HCT116 (cell line): ENCODE data around the gene ERC2.

ENCODE experiments used
- CEBPB ChIP-seq: IDR thresholded peaks from 2 replicates; pipeline ENCODE4 v1.6.1; 2012; ENCODE audit warnings: low read depth
- EZH2 ChIP-seq: fragments of 200-600 bp; sonication (generic); IDR thresholded peaks from 2 replicates; pipeline ENCODE4 v1.6.1; 2017; ENCODE audit warnings: antibody characterized with exemption, mixed run types
- POLR2AphosphoS5 ChIP-seq: IDR thresholded peaks from 2 replicates; pipeline ENCODE4 v1.6.1; 2011; ENCODE audit warnings: mild to moderate bottlenecking, low read depth, low read length, moderate library complexity
- SRF ChIP-seq: IDR thresholded peaks from 2 replicates; pipeline ENCODE4 v1.6.1; 2012; ENCODE audit warnings: low read depth
- ZFX ChIP-seq: fragments of 450-650 bp; IDR thresholded peaks from 2 replicates; pipeline ENCODE4 v1.6.1; 2017
- ZNF274 ChIP-seq: fragments of 200-500 bp; sonication (Bioruptor generic); IDR thresholded peaks from 2 replicates; pipeline ENCODE4 v1.6.1; 2014; ENCODE audit warnings: mild to moderate bottlenecking, low read depth, low read length, inconsistent platforms
- TF ChIP-seq, protein P1 (sequence below), 3 experiments: fragments of 200-600 bp in 1 of 3; sonication (generic) in 1 of 3; IDR thresholded peaks in 2 of 3; conservative IDR thresholded peaks in 1 of 3; 2 replicates each; pipeline ENCODE4 v1.5.1; 2012 to 2017; ENCODE audit warnings: low read depth in 2 of 3, low read length in 2 of 3, antibody characterized with exemption in 1 of 3, borderline replicate concordance in 1 of 3, control low read depth in 1 of 3, mild to moderate bottlenecking in 1 of 3, mixed read lengths in 1 of 3, mixed run types in 1 of 3, moderate library complexity in 1 of 3; ENCODE audit not compliant: insufficient read depth in 1 of 3

DNA sequence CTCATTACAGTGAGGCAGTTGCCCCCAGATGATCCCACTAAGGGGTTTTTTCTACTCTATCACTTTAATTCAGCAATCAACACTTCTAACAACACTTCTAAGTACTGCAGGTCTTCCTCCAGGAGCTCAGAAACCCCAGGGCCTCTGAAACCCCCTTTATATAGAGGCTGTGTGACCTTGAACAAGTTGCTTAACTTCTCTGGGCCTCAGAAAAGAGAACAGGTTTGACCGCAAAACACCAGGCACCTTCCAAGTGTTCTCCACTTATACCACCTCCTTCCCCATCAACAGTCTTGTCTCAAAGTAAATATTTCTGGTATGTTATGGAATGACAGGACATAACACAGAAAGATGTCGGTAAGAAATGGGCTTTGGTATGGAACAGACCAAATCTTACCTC lies 895.5 kb downstream of the ERC2 start:
- TF ChIP-seq ZNF274: no peak
- TF ChIP-seq CEBPB: no peak
- TF ChIP-seq, protein P1, sequence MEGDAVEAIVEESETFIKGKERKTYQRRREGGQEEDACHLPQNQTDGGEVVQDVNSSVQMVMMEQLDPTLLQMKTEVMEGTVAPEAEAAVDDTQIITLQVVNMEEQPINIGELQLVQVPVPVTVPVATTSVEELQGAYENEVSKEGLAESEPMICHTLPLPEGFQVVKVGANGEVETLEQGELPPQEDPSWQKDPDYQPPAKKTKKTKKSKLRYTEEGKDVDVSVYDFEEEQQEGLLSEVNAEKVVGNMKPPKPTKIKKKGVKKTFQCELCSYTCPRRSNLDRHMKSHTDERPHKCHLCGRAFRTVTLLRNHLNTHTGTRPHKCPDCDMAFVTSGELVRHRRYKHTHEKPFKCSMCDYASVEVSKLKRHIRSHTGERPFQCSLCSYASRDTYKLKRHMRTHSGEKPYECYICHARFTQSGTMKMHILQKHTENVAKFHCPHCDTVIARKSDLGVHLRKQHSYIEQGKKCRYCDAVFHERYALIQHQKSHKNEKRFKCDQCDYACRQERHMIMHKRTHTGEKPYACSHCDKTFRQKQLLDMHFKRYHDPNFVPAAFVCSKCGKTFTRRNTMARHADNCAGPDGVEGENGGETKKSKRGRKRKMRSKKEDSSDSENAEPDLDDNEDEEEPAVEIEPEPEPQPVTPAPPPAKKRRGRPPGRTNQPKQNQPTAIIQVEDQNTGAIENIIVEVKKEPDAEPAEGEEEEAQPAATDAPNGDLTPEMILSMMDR (IDR thresholded peaks at IDR 0.05 in 2 of 3, conservative IDR thresholded peaks at IDR 0.05 in 1 of 3; ENCODE audit: borderline replicate concordance in 1 of 3, insufficient read depth in 1 of 3, low read depth in 2 of 3, low read length in 2 of 3): no peak
- no peak for TF ChIP-seq POLR2AphosphoS5
- no peak for TF ChIP-seq EZH2
- TF ChIP-seq SRF: no peak
- no peak for TF ChIP-seq ZFX
